GM21786 (cell line): ENCODE measurements around the gene MSRB3.

Experiments
- ATAC-seq: cut with Tn5 transposase; IDR thresholded peaks from one replicate; pipeline ENCODE4 v1.9.1; 2021; ENCODE audit not compliant: unreplicated experiment

The MSRB3 gene

DNA sequence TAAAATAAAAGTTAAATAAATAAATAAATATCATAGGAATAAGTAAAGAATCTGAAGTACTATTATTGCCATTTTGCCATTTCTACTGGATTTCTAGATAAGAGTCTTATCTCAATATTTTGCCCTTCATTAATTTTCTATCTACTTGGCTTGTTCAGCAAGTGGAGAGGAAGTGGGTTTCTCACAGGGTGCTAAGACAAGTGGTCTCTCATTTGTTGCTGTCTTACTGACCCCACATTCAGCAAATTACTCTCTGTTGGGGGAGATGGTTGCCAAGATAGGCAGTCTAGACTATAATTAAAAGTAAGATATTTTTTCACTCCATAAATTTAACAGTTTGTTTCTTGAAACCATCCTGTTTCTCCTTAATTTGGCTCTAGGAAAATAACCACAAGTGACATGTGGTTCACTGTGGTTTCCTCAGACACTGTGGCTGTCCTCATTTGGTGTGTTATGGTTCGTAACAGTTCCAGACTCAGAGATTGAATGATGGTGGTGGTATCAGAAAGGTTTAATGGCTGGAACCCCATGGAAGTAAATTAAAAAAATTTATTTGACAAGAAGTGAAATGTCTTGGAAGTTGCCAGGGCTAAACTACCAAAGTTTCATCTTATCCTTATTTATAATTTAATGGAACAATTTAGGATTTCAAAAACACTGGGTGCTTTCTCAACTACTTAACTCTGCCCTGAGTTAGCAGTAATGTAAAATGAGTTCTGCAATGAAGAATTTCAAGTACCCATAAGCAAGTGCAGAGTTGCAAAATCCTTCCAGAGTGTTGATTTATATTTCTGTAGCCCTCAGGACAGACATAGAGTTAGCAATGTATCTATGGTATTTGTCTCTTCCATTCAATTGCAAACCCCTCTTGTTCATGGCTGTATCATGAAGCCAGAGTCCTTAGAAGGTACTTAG, 214.8 kb downstream of the MSRB3 start:
- ATAC-seq, result no peak

DNA sequence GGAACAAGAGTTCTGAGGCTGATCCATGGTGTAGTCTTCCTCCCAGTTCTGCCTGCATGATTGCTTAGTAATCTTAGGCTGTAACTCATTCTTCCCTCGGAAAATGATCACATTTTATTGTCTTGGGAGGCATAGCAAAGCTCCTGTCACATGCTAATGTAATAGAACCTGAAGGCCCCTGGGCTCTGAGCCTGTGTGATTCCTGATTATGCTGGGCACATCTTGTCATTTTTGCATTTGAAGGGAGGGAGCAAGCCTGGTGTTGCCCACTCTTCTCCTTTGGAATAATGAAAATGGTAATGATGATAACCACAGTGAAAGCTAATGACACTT, 215.4 kb downstream of the MSRB3 start:
- no peak for ATAC-seq

DNA sequence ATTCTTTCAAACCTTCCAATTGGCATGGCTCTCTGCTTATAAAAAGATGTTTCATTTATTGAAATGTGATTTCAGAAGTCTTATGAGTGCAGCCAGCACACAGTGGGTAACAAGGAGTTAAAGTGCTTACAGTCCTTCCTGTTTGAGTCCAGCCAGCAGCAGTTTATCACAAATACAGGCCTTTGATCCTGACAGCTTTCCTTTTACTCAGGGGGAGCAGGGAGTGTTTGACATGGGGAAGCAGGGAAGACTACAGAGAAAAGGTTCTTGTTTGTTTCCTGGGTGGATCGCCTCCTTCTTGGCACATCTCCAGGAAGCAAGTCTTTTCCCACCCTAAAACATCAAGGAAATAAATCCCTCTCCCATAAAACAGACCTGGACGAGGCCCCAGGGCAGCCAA, 216.1 kb downstream of the MSRB3 start:
- no peak for ATAC-seq

DNA sequence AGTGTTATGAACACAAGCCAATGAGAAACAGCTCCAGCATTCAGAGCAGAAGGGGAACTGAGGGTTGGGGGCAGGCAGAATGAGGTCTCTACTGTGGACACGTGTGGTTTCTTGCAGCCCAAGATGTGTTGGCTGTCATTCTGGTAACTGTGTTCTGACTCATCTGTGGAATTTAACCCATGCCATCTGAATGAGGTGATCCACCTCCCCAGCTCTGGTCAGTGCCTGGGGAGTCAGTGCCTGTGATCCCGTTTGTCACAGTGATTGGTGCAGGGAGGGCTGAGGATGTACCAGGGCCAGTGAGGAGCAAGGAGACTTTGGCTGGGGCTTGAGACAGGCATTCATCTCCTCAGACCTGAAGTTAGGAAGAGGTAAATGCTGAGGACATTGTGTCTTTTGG, 216.8 kb downstream of the MSRB3 start:
- ATAC-seq, result no peak

DNA sequence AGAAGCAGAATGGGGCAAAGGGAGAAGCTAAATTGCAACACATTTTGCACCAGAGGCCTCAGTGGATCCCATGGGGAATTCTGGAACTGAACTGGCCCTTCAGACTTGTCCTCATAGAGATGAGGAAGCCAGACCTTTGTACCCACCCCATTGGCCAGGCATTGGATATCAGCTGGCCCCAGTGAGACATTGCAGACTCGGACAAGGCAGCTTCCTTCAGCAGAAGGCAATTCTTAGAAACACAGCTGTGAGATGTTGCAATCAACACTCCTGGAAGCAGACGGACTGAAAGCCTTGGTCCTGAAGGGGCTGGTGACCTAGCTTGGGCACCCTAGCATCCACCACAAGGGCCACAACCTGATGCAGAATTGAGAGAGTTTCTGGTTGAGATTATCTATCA, 218.1 kb downstream of the MSRB3 start:
- no peak for ATAC-seq

DNA sequence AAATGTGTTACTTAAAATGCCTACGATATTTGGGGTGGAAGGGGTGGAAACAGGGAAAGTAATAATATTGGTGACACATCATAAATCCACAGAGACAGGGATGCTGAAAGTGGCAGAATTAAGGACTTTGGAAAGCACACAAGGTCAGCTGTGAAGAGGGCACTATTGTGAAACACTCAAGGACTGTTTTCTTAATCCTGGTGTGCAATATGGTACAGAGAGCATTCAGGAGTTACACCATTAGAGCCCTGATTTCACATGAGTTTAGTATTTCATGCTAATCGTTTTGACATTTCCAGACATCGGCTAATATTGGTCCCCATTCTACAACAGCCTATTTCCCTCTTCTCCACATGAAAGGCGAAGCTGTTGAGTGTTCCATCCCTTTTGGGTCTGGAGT, 219.2 kb downstream of the MSRB3 start:
- ATAC-seq, result no peak

DNA sequence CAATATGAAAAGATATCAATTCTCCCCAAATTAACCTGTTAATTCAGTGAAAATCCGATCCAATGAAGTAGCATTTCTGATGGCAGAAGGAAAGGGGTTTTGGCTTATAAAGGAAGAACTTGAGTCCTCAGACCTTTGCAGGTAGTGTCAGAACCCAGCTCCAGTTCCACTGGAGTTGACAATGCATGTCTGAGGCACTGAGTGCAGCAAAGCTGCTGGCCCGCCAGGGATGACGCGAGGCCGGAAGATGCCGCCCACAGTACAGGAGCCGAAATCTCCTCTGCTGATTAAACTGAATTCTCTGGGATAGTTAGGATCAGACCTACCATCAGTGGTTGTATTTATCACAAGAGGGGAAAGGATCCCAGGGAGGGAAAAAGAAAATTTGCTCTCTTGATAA, 220.7 kb downstream of the MSRB3 start:
- ATAC-seq, result no peak

DNA sequence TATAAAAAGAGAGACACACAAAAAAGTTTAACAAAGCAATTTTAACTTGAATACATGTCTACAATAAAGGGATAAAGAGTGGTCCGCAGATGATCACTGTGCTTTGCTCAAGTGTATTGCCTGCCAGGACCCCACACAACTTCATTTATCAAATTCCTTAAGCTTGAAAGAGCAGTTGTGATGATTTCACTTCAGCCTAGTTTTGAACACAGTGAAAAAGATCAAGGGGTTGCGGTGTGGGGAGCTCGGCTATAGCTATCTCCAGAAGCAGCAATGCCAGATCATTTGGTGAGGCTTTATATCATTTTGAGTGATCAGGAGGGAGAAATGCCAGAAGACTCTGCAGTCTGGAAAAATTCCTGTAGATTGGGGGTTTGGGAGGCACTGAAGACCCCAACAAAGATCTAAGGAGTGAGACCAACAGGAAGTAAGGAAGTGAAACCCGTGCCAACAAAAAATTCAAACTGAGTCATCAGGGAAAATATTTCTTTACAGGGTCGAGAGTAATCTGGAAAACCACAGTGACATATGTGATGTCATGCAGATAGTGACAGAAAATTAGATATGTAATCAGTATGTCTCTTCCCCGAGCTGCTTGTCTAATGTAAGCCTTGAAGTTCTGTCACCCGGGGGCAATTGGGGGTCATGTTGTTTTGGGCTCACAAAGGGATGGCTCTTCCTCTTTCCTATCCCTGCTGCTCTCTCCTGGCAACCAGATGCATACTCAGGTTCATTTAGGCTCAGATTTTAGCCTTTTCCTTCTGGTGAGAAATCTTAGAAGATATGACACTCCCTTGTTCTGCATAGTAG, 221.8 kb downstream of the MSRB3 start:
- ATAC-seq, result no peak

DNA sequence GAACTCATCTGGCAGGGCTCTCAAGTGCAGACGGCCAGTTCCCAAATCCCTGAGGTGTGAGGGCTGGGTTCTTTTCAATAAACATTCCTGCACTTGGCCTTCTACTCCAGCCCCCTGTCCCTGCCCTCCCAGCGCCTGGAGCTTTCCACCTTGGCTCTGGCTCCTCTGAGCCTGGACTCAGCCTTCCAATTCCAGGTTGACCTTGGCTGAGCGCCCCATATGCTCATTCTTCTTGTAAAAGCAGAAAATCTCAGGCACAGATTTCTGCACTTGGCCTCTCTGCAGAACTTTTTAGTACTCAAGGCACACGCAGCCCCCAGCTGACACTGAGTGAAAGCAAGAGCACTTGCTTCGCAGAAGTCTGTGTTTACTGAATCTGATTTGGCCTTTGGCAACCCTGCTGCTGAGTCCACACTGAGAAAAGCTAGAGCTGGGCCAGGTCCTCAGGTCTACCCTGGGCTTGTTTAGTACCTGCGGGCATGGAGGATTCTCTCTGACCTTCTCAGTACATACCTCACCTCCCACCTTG, 222.7 kb downstream of the MSRB3 start:
- ATAC-seq, result no peak

DNA sequence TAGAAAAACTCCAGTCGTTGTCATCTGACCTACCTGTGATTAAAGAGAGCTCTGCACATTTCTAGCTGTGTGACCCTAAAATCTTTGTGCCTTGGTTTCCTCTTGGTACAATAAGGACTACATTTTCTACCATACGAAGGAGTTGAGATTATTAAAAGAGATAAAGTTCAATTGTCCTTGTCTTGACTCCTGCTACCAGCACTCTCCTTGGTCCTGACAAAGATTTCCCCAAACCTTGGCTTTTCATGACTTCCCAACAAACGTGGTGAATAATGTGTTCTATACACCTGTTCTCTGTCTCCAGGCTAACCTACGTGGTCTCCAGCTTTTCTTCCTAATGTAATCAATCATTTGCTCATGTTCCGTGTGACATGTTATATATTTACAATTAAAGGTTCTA, 223.5 kb downstream of the MSRB3 start:
- ATAC-seq, result no peak

DNA sequence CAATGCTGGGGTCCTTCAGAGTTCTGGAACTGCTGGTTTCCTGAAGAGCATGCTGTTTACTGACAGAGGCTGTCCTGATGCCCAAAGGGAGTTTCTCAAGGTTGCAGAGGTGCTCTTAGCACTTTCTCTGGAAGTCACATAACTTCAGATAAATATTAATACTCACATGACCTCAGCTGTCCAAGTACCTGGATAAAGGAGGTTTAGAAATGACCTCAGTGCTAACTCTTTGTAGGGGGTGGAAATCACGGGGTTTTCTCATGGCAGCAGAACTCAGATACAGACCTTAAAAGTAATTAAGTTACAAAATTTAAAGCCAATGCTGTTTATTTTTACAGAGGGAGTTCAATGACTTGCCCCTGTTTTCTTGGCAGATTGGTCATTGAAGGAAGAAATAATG, 225.9 kb downstream of the MSRB3 start:
- ATAC-seq, result no peak

DNA sequence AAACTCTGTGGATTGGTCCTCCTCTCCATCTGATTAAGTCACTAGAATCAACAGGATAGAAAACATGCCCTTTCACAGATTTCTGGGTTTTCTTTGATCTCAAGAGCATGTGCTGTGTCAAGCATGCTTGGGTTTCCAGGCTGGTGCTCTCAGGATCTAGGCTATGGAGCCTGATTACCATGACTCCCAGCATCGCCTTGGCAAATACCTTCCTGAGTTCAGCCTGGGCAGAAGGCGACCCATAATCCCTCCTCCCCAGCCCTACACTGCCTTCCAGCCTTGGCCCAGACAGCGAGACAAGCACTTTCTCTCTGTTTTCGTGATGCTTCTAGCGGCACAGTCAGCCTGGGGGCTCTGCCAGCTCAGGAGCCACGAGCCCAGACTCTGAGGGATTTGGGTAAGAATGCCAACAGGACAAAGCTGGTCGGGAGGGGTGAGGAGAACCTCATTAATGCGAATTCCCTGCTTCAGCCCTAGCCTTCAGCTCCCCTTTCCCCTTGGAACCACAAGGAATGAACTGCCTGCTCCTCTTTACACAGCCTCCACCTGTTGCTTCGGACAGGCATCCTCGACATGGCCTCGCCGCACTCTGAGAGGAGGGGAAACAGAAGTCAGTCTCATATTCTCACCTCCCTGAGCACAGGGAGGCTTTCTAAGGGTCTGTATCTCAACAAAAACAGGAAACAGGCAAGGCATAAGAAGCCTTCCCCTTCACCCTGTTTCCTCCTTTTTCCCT, 227.1 kb downstream of the MSRB3 start:
- no peak for ATAC-seq

DNA sequence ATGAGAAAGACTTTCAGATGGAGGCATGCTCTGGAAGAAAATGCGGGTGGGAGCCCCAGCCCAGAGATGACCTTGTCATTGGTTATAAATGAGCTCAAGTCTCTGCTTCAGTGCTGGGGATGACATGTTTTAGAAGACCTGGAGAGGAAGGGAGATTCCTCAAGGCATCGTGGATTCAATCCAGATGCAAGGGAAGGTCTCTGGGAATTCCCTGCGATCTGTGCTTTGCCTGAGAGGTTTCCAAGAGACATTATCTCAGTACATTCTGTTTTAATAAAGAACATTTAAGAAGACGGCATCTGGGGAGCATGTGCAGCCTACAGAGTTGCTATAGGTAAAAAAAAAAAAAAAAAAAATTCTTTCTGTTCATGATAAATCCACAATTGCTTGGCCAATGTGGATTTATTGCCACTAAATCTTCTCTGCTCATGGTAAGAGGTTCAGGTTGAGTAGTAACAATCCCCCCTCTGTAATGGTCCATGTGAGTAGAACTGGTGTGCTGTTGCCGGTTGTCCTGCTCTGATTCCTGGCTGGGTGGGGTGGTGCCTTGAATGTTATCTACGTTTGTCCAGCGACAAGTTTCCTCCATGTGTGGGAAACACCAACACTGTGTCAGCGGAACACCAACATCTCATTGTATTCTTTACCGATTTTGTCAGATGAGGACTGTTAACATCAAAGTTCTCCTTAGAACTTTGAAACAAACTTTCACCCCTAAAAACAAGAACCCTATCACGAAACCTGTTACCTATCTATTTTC, 230.0 kb downstream of the MSRB3 start:
- ATAC-seq, result no peak

DNA sequence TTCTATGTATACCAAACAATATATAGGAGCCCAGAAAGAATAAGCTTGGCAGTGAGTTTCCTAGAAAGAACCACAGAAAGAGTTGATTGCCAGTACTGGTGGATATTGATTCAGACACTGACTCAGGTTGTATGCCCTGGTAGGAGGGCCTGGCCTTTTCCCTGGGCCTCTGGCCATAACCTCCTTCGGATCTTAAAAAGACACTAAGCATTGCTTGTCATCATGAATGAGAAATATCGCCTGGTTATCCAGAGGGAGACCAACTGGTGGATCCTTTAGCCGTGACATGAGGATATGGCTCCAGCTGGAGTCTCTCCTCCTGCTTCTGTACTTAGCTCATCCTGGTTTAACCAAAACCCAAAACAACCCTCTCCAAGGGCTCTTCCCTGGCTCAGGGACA, 231.5 kb downstream of the MSRB3 start:
- ATAC-seq, result no peak

DNA sequence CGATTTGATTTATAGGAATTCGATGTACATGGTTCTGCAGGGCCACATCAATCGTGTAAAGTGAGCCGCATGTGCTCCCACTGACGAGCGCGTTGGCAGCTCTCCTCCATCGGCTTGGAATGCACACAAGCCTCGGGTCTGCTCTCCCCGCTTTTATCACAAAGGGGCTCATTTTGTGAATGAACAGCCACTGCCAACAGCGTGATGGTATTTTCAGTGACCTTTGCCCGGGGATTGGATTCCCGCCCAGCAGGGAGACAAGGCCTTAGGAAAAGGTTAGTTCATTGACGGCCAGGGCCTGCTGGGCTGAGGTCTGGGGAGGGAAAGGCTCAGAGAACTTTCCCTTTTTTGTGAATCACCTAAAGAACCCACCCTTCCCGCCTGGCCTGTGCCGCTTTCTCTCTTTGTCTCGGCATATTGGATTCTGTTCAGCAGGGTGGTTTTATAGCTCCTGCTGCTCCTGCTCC, 232.1 kb downstream of the MSRB3 start:
- no peak for ATAC-seq

DNA sequence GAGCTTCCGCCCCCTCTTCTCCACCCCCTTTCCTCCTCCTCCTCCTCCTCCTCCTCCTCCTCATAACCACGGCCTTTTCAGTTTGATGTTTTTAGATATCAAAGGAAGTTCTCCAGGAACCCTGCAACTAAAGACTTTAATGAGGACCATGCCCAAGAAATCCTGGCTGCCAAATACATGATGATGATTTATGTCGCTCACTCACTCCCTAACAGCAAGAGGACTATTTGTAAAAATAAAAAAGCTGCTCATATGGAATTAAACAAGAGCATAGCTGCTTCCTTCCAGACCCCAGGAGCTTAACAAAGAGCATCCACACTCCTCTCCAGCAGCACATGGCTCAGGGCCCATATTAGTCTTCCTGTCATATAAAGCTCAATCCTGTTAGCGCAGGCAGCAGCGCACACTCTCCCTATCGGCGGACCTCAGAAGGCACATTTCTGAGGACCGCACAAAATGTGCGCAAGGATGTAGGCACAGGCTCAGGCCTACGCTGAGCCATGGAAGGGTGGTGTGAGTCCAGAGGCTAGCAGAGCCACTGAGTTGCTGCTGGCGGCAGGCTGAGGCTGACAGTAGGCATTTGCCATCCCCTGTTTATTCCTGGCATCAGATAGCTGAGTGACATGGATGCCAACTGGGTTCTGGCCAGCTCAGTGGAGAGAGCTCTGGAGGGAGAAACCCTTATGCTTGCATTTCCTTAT, 232.8 kb downstream of the MSRB3 start:
- no peak for ATAC-seq

DNA sequence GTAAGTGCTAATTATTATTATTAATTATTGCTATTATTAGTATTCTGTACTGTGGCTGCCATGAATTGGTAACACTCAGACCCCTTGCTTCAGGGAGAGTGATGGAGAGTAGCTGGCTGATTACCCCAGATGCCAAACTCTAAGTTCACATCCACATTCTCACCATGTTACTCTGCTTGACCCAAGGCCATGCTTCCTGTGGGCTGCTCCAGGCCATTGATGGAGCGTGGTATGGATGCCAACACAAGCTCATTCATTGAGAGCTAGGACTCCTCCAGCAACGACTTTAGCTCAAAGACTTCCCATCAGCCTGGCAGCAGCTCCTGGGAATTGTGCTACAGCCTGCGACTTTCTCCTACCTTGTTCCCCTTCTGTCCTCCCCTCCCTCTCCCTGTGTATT, 233.4 kb downstream of the MSRB3 start:
- ATAC-seq, result no peak
